ENCODE measurements around the gene GLT8D1. TPM values are rescaled to one million over a fixed set of nuclear protein-coding genes. Genes with fewer than 3 reads are reported as not detected.
A peak's percentile ranks its signal among the peaks of the same experiment; 100 is the strongest.

GLT8D1 gene
- total and polyA plus RNA-seq, 2 of the 13 experiments (the other 11 are each of a cell fraction or from before 2014, with no cell fraction given) = 110 to 121 TPM

- no peak for TF ChIP-seq ZNF550 (CRISPR knock-in tag; IDR thresholded peaks at IDR 0.05; ENCODE audit: borderline replicate concordance)
- TF ChIP-seq NFATC3 (CRISPR knock-in tag; IDR thresholded peaks at IDR 0.05) = no peak
- TF ChIP-seq ZNF256 (CRISPR knock-in tag; conservative IDR thresholded peaks at IDR 0.05) = peak; percentile 88; the same call in 1 of the 2 replicates
- TF ChIP-seq TBP (CRISPR knock-in tag; IDR thresholded peaks at IDR 0.05) = no peak
- TF ChIP-seq TGIF2 (CRISPR knock-in tag; IDR thresholded peaks at IDR 0.05) = peak; percentile 94
- TF ChIP-seq SMAD1 (CRISPR knock-in tag; IDR thresholded peaks at IDR 0.05; ENCODE audit: borderline replicate concordance, low read depth) = peak; percentile 92; the same call in 1 of the 2 replicates
- peak; percentile 53 for TF ChIP-seq BCL6 (CRISPR knock-in tag; IDR thresholded peaks at IDR 0.05)
- TF ChIP-seq MLLT10 (CRISPR knock-in tag; IDR thresholded peaks at IDR 0.05) = no peak
- TF ChIP-seq CBFB (CRISPR knock-in tag; IDR thresholded peaks at IDR 0.05) = peak; percentile 78; the same call in 1 of the 2 replicates
- TF ChIP-seq ZNF567 (CRISPR knock-in tag; IDR thresholded peaks at IDR 0.05; ENCODE audit: borderline replicate concordance) = no peak; the same call in 1 of the 2 replicates
- TF ChIP-seq ERF (CRISPR knock-in tag; IDR thresholded peaks at IDR 0.05) = peak; percentile 89
- no peak for TF ChIP-seq DDIT3 (CRISPR knock-in tag; IDR thresholded peaks at IDR 0.05)
- TF ChIP-seq ZNF816 (CRISPR knock-in tag; IDR thresholded peaks at IDR 0.05; ENCODE audit: borderline replicate concordance) = peak; percentile 71; the same call in 1 of the 2 replicates
- peak; percentile 27; the same call in 1 of the 2 replicates for TF ChIP-seq LRRFIP1 (CRISPR knock-in tag; conservative IDR thresholded peaks at IDR 0.05)
- TF ChIP-seq ZBTB43 (CRISPR knock-in tag; conservative IDR thresholded peaks at IDR 0.05) = peak; percentile 49; the same call in 1 of the 2 replicates
- peak; percentile 98 for TF ChIP-seq NAIF1 (CRISPR knock-in tag; IDR thresholded peaks at IDR 0.05; ENCODE audit: borderline replicate concordance)
- TF ChIP-seq KLF9 (CRISPR knock-in tag; IDR thresholded peaks at IDR 0.05; ENCODE audit: low read depth) = peak; percentile 71; the same call in 1 of the 2 replicates
- TF ChIP-seq ZNF646 (CRISPR knock-in tag; IDR thresholded peaks at IDR 0.05) = no peak
These were observed 19.6 kb downstream of the GLT8D1 start, which contains the start of the genes GNL3 and PBRM1 (continued) for GRCh38 chr3:52685709-52686691.

Data from HepG2 (cell line).